ENCODE data around the gene PRL.

DNA sequence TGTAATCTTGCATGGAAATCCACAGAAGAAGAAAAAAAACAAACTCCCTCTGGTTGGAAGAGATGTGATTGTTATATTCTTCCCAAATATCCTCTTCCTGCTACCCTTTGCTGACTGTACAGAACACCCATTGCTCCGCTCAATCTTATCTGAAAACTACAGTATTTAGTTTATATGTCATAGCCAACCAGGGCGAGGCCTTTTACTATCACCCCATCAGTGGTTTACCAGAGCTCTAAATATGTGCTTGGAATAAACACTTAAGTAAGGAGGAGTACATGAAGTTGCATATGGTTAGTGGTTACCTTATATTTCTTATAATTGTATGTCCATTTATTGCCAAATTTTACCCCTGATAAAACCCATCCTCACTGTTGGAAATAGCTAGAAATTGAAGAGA is 12.2 kb downstream of the PRL start:
- TF ChIP-seq, protein P1, sequence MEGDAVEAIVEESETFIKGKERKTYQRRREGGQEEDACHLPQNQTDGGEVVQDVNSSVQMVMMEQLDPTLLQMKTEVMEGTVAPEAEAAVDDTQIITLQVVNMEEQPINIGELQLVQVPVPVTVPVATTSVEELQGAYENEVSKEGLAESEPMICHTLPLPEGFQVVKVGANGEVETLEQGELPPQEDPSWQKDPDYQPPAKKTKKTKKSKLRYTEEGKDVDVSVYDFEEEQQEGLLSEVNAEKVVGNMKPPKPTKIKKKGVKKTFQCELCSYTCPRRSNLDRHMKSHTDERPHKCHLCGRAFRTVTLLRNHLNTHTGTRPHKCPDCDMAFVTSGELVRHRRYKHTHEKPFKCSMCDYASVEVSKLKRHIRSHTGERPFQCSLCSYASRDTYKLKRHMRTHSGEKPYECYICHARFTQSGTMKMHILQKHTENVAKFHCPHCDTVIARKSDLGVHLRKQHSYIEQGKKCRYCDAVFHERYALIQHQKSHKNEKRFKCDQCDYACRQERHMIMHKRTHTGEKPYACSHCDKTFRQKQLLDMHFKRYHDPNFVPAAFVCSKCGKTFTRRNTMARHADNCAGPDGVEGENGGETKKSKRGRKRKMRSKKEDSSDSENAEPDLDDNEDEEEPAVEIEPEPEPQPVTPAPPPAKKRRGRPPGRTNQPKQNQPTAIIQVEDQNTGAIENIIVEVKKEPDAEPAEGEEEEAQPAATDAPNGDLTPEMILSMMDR (IDR thresholded peaks at IDR 0.05) = no peak
- TF ChIP-seq ZFX (IDR thresholded peaks at IDR 0.05; ENCODE audit: borderline replicate concordance) = no peak

Data from 22Rv1 (cell line).